GM21576 (cell line): Measurements from ENCODE around the gene PRCC.

Experiments
- ATAC-seq: cut with Tn5 transposase; IDR thresholded peaks from one replicate; pipeline ENCODE4 v1.9.1; 2021; ENCODE audit warnings: mild to moderate bottlenecking, moderate library complexity; ENCODE audit not compliant: unreplicated experiment

PRCC gene

DNA sequence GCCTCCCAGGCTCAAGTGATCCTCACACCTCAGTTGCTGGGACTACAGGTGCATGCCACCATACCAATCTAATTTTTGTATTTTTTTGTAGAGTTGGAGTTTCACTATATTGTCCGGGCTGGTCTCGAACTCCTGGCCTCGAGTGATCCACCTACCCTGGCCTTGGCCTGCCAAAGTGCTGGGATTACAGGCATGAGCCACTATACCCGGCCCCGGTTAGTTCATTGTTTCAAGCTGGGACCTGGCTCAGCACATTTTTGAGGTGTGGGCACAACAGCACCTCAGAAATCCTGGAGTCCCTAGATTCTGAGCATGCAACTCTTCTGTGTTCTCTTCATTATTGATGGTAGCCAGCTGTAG lies 28.0 kb downstream of the PRCC start:
- ATAC-seq = no peak

DNA sequence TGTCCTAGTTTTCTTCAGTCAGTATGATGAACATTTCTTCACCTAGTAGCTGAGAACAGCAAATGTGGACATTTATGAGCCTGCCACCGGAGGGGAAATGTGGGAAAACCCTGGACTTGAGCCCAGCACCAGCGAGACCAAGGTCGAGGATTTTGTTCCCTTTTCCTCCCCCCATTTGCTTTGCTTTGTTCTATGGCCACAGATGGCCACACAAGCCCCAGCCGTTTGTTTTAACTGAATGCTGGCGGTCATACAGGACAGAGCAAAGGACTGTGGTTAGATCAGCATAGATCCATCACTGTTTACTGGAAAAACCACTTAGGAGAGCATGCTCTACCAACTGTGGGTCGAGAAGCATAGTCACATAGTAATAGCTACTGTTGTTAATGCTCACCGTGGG lies 28.5 kb downstream of the PRCC start:
- ATAC-seq = no peak

DNA sequence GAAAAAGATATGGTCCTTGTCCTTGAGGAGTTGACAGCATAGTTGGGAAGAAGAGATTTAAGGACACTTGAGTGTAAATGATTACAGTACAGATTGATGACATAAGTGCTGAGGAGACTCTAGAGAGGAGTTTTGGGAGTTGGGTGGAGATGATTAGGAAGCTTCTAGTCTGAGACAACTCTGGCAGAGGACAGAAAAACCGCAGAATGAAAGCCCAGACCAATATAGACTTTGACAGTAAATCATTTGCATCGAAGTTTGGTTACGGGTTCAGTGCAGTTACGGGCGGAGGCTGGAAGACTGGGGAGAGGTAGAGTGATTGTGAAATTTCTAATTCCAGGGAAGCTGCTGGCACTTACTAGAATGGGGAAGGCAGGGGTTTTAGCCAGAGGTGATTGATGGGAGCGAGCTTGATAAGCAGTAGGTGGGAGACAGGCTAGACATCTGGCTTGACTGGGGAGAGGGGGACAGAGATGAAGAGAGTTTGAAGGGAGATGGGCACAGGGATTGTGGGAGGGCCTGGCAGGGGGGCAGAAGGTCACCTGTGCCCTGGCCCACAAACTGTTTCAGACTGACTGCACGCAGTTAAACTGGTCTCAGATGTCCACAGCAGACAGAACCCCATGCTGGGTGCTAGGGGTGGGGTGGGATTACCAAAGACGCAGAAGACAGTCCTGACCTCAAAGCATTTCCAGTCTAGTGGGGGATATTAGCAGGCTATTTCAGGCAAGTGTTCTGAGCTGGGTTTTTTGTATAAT lies 29.2 kb downstream of the PRCC start:
- ATAC-seq = no peak

DNA sequence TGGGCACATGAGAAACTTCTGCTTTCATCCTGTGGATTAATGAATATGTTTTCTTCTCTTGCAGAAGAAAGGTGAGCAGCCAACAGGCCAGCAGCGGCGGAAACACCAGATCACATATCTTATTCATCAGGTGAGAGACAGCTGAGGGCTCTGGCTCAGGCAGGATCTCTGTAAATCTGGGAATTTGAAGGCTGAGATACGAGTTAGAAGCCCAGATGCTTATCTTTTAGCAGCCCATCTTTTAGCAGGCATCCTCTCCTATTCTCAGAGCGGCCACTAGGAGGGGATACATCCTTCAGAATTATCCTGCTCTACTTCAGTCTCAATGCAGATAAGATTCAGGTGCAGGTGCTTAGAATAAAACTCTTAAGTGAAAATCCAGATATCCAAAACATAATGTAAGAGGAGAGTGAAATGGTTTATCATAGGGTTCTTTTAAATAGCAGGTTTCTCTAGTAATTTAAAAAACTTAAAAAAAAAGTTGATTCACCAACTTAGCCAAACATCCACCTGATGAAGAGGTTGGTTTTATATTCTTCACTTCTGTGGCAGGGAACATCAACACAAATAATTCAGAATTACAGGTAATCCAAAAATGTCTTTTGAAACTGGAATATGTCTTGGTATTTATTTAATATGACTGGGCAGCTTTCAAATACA lies 30.0 kb downstream of the PRCC start:
- peak; percentile 55 for ATAC-seq

DNA sequence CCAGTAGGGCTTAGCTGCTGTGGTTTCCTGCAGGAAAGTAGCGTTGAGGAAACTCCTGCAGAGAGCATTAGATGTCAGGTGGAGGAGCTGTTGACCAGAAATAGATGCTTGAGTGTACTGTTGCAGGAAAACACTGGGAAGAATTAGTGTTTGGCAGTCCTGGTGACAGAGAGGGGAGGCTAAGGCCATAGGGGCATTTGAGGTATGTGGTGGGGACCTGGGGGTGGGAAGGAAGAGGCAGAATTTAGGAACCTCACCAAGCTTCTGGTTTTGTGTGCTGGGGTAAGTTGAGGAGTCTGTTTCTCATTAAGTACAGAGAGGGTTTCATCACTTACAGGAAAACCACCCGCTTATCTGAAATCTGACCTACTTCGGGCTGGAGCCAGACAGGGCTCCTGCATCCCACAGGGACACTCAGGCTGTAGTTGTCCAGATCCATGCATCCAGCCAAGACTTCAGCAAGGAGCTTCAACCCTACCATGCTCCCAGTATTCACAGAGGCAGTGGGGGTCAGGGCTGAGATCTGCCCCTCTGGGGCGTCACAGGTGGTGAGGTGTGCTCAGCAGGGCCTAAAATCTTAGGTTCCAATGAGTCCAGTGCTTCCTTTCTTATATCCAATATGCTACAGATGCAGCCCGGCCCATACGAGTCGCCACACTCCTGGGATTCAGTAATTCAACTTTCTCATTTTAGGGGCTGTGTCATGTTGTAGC lies 34.2 kb downstream of the PRCC start:
- no peak for ATAC-seq

DNA sequence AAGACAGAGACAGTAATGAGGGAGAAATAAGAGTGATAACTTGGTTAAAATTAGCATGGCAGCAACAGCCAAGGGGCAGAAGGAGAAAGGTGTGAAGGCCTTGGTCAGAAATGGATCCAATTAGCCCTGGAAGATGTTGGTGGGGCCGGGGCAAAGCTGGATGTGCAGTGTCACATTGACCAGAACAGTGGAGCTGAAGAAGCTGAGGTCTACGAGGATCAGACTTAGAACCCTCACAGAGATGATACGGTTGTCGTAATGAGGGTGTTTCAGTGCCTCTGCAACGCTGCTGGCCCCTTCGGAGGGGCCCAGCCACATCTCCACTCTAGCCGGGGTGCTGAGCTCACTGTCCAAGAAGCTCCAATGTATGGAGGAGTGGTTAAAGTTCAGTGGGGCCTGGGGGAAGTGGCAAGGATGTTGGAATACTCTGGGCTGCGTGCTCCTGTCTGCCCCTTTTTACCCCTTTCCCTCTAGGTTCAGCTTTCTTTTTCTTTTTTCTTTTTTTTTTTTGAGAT lies 35.1 kb downstream of the PRCC start:
- no peak for ATAC-seq

DNA sequence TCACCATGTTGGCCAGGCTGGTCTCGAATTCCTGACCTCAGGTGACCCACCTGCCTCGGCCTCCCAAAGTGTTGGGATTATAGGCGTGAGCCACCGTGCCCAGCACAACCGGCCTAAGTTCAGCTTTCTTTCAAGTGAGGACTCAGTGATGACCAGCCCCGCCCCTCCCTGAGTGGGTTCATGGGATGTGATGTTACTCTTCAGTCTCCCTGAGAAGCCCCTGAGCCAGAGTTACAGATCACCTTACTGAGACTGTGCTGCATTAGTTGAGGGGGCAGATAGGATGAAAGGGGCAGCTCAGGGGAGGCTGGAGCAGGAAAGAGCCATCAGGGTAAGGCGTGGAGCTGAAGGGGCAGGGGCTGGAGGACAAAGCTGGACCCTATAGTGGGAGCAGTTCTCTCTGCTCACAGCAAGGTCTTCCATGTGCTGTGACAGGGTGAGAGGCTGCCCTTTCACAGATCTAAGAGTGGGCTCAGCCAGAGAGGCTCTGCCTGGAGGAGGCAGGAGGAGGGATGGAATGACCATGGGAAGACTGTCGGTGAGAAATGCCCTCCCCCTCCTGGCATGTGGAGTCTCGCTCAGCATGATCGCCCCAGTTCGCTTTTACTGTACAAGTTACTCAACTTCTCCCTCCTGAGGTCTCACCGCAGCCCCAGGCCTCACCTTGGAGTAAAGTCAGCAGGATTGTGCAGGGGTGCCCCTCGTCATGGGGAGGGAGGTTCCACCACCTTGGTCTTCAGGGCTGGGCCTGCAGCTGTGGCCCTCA lies 35.9 kb downstream of the PRCC start:
- ATAC-seq = no peak

DNA sequence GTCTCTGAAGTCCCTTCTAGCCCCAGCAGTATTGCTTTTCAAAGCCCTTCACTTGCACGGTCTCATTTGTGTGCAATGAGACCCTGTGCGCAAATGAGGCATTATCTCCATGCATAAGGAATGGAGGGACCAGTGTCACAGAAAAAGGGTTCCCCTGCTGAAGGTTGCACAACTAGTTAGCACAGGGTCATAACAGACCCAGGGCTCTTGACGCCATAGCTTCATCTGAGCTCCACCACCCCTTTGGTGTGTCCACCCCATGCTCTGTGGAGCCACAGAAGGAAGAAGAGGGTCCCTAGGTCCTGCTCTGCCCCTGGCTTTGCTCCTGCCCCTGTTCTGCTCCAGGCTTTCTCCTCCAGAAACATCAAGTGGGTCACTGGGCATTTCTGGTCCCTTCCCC lies 36.7 kb downstream of the PRCC start:
- ATAC-seq = no peak

DNA sequence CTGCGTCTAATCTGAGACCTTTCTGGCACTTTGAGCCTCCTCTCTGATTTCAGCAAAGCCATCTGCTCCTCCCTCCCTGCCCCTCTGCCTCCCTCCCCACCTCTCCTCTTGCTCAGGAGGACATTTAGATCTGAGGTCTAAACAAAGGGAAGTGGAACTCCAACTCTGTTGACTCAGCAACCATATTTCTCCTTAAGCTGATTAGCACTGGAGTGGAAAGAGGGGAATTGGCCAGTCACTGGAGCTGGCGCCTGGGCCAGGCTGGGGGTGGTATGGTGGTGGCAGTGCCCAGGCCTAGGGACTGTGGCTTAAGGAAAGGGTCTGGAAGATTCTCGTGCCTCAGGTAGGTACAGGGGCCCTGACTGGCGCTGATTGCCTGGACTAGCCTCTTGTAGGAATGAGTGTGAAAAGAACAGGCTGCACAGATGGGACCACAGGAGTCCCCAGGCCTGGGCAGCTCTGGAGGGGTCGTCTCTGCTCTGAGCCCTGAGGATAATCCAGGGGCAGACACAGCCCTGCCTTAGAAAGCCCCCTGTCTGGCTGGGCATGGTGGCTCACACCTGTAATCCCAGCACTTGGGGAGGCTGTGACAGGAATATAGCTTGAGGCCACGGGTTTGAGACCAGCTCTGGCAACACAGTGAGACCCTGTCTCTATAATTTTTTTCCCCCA lies 37.4 kb downstream of the PRCC start:
- ATAC-seq = no peak

DNA sequence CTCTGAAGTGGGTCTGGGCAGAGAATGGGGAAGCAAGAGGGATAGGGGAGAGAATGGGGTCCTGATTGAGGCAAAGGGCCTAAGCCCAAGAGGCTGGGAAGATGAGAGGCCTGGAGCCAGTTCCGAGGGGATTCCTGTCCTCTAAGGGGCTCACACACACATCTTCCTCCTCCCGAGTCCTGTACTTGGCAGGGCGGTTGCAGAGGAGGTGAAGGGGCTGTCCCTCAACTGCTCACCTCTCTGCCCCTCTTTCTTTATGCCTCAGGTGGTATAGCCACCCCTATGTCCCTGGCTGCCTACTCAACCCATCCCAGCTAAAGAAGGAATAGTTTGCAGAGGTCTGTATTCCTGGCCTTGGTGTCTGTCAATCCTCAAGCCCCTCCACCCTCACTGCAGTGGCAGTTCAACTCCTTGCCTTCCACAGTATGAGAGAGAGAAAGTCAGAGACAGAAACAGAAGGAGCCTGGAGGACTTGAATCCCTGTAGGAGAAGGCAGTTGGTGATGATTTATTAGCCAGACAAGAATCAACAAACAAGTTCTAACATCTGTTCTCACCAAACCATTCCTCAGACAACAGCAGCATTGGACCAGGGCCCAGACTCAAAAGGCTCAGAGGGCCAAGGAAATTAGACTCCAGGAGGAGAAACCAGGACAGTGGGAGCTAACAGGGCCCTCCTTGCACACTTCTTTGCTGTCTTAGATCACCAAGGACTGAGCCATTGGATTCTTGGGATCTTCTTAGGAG lies 38.6 kb downstream of the PRCC start:
- ATAC-seq = no peak

DNA sequence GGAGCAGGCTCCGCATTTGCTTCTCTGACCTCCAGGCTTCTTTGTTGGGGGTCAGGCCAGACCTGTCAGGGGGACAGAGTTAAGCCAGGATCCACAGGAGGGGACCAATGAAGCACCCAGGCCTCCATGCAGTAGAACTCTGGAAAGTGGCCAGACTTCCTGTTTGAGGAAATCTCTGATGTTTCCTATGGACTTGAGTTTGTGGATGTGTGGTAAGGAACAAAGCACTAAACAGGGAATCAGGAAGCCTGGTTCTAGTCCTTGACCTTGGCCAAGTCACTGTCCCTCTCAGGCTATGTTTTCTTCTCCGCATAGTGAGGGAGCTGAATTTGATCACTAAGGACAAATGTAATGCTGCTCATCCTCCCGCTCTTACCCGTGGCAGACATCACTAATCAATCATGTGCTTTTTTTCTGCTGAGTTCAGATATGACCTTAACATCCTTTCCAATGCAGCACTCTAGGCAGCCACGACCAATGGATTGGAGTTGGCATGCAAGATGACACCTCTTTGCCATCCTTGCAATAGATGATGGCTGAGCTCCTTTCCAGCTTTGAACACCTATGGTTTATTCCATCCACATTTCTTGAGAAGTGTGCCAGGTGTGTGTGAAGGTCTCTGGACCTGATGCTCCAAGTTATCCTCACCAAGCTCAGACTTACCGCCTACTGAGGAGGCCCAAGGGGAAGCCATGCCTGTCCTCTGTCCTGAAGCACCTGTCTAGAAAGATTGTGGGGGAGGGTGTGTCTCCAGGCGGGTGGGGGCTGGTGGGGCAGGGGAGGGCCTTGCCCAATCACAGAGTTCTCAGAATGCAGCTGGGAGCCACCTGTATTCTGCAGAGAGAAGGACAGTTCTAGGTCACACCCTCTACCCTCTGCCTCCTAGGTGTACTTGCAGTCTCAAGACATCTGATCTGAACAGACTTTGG lies 39.4 kb downstream of the PRCC start:
- no peak for ATAC-seq

DNA sequence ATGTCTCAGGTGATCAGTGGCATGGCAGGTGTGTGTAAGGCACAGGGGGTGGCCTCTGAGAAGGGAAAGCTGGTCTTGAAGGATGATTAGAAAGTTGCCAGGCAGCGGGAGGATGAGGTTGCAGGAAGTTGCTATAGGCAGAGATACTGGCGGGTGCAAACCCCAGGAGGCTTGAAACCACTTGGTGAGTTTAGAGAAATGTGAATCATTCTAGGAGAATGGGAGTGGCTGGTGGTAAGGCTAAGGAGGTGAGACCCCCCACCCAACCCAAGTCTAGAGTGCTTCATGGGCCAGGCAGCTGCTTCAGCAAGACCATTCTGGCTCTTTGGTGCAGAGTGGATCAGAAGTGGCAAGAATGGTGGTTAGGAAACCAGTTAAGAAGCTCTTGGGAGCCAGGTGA lies 40.3 kb downstream of the PRCC start:
- ATAC-seq = no peak

DNA sequence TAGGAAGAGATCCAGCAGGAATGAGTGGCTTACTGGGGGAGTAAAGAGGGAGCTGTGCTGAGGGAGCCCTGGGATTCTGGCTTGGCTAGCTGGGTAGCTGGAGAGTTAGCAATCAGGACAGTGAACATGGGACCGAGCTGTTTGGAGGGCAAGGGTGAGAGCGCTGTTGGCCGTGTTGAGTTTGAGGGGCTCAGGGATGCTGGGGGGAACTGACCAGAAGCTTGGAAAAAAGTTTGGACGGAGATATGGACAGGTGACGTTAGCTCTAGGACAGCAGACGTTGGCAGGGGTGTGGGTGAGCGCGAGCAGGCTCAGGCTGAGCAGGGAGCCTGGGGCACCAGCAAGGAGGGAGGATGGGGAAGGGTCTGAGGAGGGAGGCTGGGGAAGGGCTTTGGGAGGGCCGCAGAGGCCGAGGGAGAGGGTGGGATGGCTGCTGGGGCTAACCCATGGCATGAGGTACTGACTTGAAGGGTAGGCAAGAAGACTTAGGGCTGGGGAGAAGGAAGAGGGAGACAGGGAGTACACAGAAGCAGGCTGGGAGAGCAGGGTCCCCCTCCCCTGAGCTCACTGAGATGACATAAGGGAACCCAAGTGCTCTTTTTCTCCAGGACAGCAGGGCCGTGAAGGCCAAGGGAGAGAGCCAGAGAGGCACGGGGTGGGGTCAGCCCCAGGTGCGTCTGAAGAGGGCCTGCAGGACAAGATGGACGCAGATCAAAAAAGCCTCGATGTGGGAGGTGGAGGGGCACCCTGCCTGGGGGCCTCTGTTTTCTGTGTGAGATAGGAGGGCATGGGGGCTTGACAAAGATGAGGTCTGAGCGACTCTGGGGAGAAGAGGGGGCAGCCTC lies 41.1 kb downstream of the PRCC start:
- no peak for ATAC-seq

DNA sequence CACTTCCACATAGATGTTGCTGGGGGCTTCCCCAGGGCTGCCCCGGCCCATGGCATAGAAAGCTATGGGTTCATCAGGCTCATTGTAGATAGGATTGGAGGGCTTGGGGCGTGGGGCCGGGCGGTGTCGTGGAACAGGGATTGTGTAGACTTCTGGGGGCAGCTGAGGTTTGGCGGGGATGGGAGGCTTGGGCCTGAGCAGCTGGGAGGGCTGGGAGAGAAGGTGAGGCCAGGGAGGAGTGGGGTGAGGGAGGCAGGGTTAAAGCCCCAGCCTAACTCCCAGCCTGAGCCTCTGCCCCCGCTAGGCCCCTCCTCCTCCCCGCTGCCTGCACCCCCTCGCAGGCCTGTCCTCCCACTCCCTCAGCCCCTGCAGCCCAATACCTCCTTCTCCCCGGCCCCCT lies 41.9 kb downstream of the PRCC start:
- ATAC-seq = no peak

DNA sequence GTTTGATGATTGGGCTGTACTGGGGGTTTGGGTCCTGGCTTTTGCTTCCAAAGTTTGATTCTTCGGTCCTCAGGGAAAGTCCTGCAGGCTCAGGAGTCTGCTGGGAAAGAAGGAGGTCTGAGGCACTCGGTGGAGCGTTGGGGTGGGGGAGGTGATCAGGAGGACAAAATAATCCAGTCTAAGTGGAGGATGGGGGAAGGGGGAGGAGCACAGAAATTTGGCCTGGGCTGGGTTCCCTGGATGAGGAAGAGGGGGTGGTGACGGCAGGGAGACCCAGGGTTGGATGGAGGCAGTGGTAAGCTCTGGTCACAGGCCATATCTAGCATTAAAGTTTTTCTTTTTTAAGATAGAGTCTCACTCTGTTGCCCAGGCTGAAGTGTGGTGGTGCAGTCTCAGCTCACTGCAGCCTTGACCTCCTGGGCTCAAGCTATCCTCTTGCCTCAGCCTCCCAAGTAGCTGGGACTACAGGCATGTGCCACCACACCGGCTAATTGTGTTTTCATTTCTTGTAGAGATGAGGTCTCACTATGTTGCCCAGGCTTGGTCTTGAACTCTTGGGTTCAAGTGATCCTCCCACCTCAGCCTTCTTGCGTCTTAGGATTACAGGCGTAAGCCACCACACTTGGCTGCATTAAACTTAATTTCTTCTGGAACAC lies 42.5 kb downstream of the PRCC start:
- ATAC-seq = no peak

DNA sequence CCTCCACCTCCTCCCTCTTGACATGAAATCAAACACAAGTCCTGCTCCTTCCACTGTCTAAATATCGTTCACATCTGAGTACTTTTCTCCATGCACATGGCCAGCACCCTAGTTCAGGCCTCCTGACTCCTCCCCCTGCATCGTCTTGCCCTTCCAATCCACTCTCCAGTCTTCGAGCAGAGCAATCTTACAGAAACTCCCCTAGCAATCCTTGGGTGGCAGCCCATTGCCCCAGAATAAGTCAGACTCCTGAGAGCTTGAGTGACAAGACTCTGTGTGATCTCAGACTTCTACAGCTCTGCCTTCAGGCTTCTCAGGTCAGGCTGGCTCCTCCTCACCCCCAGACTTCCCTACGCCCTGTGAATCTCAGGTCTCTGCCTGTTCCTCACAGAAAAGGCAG lies 43.8 kb downstream of the PRCC start:
- no peak for ATAC-seq

DNA sequence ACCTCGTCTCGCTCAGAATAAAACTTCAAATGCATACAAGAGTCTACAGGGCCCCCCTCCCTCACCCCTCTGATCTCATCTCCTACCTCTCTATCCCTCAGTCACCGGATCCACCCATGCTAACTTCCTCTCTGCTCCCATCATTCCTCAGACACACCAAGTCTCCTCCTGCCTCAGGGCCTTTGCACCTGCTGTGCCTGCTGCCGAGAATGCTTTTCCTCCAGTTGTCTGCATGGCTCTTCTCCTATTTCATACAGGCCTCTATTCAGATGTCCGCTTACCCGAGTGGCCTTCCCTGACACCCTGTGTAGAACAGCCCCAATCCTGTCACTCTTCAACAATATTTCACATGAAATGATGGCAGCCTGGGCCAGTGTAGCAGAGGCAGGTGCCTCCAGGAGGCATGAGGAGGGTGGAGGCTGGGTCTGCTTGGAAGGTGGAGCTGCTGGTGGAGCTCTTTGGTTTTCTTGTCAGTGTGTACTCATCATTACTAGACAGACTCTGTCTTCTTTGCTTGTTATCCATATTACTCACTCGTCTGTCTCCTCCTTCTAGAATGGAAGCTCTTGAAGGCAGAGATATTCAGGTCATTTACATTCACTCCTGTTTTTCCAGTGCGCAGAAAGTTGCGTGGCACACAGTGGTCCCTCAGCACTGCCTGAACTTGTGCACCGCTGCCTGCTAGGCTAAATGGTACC lies 45.1 kb downstream of the PRCC start:
- no peak for ATAC-seq
